ENCODE measurements around the gene C1QTNF6.

Gene C1QTNF6

DNA sequence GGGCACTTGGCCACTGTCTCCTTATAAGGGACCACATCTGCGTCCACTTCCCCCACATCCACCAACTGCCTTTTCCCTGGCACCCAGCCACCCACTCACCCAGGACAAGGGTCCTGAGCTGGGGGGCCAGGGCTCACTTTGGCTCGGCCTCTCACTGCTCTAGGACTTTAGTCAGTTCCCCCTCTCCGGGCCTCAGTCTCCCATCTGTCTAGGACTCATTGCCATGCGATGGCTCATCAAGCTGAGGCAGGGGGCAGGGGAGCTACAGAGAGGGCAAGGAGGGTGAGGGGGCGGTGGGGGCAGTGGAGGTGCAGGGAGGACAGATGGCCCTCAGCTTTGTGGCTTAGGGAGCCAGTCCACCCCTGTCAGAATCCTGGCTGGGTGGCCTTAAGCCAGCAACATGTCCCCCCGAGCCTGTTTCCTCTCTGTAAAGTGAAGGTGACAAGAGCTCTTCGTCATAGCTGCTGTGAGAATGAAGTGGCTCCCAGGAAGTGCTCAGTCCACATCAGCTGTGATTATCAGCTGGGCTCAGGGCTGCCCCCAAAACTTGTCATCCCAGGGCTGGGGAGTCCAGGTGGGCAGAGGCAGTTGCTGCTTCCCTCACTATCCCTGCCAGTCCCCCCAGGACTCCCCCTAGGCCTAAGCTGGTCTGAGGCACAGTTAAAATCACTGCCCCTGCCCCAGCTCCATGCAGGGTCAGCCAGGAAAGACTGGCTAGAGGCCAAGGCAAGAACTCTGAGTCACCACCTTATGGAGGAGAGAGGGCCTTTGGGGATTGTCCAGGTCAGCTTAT is 41.2 kb upstream of the C1QTNF6 start:
- Histone ChIP-seq H2BK120ac (ENCODE audit: low read depth, low read length) (peak overlapping the region; percentile 56), H3K23ac (ENCODE audit: low read length in 2 of 2) (no peak overlapping the region), H2AFZ (ENCODE audit: low read depth, low read length) (no peak overlapping the region), H2AK5ac (ENCODE audit: low read length, severe bottlenecking) (peak overlapping the region; percentile 14), H3K4me2 (ENCODE audit: low read length, poor library complexity, severe bottlenecking) (no peak overlapping the region), H3K4ac (ENCODE audit: low read depth in 1 of 2, low read length in 2 of 2) (peak overlapping the region; percentile 62 to 68), H3K4me1 (ENCODE audit: control insufficient read depth, insufficient read depth, low read depth, low read length) (peaks cover 40% of the 10 kb centered on the region), H3K4me3 (ENCODE audit: insufficient read depth in 1 of 2, low read depth in 1 of 2, low read length in 2 of 2) (no peak overlapping the region), H3K18ac (ENCODE audit: low read depth in 1 of 2, low read length in 2 of 2) (peak overlapping the region; percentile 81 to 97), H3K27me3 (ENCODE audit: control insufficient read depth in 1 of 2, insufficient read depth in 1 of 2, low read length in 2 of 2) (no peaks in the 10 kb centered on the region), H3K9ac (ENCODE audit: low read length) (peak overlapping the region; percentile 51), H3K9me3 (ENCODE audit: control insufficient read depth, low read length) (no peaks in the 10 kb centered on the region), H4K91ac (ENCODE audit: low read length) (peak overlapping the region; percentile 97), H3K79me1 (replicated peaks; ENCODE audit: low read length, poor library complexity, severe bottlenecking) (peaks cover 5% of the 10 kb centered on the region), H2BK5ac (ENCODE audit: low read depth, low read length, poor library complexity, severe bottlenecking) (no peak overlapping the region), H2BK12ac (ENCODE audit: low read length in 2 of 2) (peak overlapping the region; percentile 76 to 95), H4K8ac (ENCODE audit: low read length) (peak overlapping the region; percentile 78), H3K36me3 (ENCODE audit: control insufficient read depth in 1 of 2, insufficient read depth in 2 of 2, low read depth in 1 of 2, low read length in 2 of 2) (peaks cover 15 to 52% of the 10 kb centered on the region in 2 experiments), H3K14ac (ENCODE audit: low read length in 2 of 2) (peak overlapping the region in 1 of 2 experiments; percentile 49), H3K27ac (ENCODE audit: low read length, poor library complexity, severe bottlenecking) (peak overlapping the region; percentile 13), H2BK15ac (ENCODE audit: low read depth, poor library complexity, severe bottlenecking) (peak overlapping the region; percentile 95)
- peak; percentile 87 for DNase-seq
- WGBS = 51% methylated on average over 7 of the region's 7 CpGs

DNA sequence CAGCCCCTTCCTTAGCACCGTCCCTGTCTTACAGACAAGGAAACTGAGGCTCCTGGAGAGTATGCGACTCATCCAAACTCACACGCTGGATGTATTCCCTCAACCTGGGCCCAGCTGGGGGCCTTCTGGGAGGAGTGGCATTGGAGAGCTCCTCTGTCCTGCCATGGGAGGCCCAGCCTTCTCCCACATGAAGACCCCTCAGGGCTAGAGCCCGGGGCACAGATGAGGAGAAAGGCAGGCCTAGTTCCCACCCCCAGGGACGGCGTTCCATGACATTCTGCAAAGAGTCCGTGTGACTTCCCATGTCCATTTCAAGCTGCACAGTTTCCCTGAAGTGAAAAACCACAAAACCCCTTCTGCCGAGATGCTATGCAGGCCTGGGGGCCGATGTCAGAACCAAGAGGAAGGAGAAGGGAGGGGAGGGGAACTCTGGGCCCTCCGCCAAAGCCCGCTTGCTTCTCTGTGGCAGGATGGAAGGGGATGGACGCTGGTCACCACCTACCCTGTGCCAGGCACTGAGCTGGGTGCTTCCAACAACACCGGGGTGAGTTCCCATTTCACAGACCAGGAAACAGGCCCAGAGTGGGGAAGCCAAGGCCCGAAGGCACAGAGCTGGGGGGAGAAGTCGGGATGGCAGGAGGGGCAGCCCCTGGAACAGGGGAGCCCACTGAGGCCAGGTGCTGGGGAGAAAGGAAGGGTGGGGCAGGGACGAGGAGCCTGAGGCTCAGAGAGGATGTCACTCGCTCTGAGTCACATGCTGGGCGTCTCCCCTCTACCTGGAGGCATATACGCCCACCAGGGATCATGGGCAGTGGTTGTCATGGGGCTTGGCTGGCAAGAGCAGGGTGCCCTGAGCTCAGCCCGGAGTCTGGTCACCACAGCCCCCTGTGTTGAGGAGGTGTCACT is 40.3 kb upstream of the C1QTNF6 start:
- peak overlapping the region; percentile 97 for H4K91ac ChIP-seq (ENCODE audit: low read length)
- peak overlapping the region in 1 of 2 experiments; percentile 85 for H3K23ac ChIP-seq (ENCODE audit: low read length in 2 of 2)
- H2BK5ac ChIP-seq (ENCODE audit: low read depth, low read length, poor library complexity, severe bottlenecking) = no peak overlapping the region
- peak overlapping the region in 1 of 2 experiments; percentile 77 for H3K14ac ChIP-seq (ENCODE audit: low read length in 2 of 2)
- H3K27me3 ChIP-seq (ENCODE audit: control insufficient read depth in 1 of 2, insufficient read depth in 1 of 2, low read length in 2 of 2) = no peaks in the 10 kb centered on the region
- peaks cover 2% of the 10 kb centered on the region for H3K79me1 ChIP-seq (replicated peaks; ENCODE audit: low read length, poor library complexity, severe bottlenecking)
- peak overlapping the region; percentile 62 to 68 for H3K4ac ChIP-seq (ENCODE audit: low read depth in 1 of 2, low read length in 2 of 2)
- no peak overlapping the region for H3K4me2 ChIP-seq (ENCODE audit: low read length, poor library complexity, severe bottlenecking)
- H3K4me1 ChIP-seq (ENCODE audit: control insufficient read depth, insufficient read depth, low read depth, low read length) = peaks cover 36% of the 10 kb centered on the region
- H2BK12ac ChIP-seq (ENCODE audit: low read length in 2 of 2) = peak overlapping the region; percentile 76 to 95
- peak overlapping the region; percentile 75 for H2AK5ac ChIP-seq (ENCODE audit: low read length, severe bottlenecking)
- DNase-seq = peak; percentile 78
- no peak overlapping the region for H3K4me3 ChIP-seq (ENCODE audit: insufficient read depth in 1 of 2, low read depth in 1 of 2, low read length in 2 of 2)
- H2BK120ac ChIP-seq (ENCODE audit: low read depth, low read length) = peak overlapping the region; percentile 56
- H4K8ac ChIP-seq (ENCODE audit: low read length) = peak overlapping the region; percentile 78
- peak overlapping the region; percentile 81 to 97 for H3K18ac ChIP-seq (ENCODE audit: low read depth in 1 of 2, low read length in 2 of 2)
- H3K36me3 ChIP-seq (ENCODE audit: control insufficient read depth in 1 of 2, insufficient read depth in 2 of 2, low read depth in 1 of 2, low read length in 2 of 2) = peaks cover 15 to 49% of the 10 kb centered on the region in 2 experiments
- peak overlapping the region; percentile 95 for H2BK15ac ChIP-seq (ENCODE audit: low read depth, poor library complexity, severe bottlenecking)
- no peaks in the 10 kb centered on the region for H3K9me3 ChIP-seq (ENCODE audit: control insufficient read depth, low read length)
- 60% methylated on average over 20 of the region's 20 CpGs for WGBS
- H2AFZ ChIP-seq (ENCODE audit: low read depth, low read length) = no peak overlapping the region
- H3K27ac ChIP-seq (ENCODE audit: low read length, poor library complexity, severe bottlenecking) = peak overlapping the region; percentile 22
- no peak overlapping the region for H3K9ac ChIP-seq (ENCODE audit: low read length)

DNA sequence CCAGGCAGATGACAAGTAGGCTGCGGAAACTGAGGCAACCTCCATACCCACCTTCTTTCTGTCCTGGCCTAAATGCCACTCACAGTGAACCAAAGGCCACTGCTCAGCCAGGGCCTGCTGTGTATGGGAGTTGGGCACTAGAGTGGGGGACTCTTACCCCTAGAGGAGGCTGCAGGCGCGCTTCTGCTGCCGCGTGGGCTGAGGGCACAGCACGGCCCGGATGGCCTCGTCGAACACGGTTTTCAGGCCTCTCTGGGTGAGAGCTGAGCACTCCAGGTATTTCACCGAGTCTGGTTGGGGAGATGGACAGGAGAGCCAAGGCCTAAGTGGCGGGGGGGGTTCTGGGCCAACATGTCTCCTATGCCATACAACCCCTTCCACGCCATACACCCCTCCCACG is 38.5 kb upstream of the C1QTNF6 start:
- WGBS = 94% methylated on average over 7 of the region's 14 CpGs
- Histone ChIP-seq H3K4ac (ENCODE audit: low read depth in 1 of 2, low read length in 2 of 2) (no peak overlapping the region), H2AK5ac (ENCODE audit: low read length, severe bottlenecking) (no peak overlapping the region), H3K9ac (ENCODE audit: low read length) (no peak overlapping the region), H3K4me2 (ENCODE audit: low read length, poor library complexity, severe bottlenecking) (no peak overlapping the region), H3K27me3 (ENCODE audit: control insufficient read depth in 1 of 2, insufficient read depth in 1 of 2, low read length in 2 of 2) (peaks cover 0 to under 1% of the 10 kb centered on the region in 2 experiments), H2AFZ (ENCODE audit: low read depth, low read length) (no peak overlapping the region), H4K91ac (ENCODE audit: low read length) (no peak overlapping the region), H3K4me3 (ENCODE audit: insufficient read depth in 1 of 2, low read depth in 1 of 2, low read length in 2 of 2) (no peak overlapping the region), H3K27ac (ENCODE audit: low read length, poor library complexity, severe bottlenecking) (no peak overlapping the region), H3K23ac (ENCODE audit: low read length in 2 of 2) (no peak overlapping the region), H3K9me3 (ENCODE audit: control insufficient read depth, low read length) (no peaks in the 10 kb centered on the region), H4K8ac (ENCODE audit: low read length) (no peak overlapping the region), H2BK120ac (ENCODE audit: low read depth, low read length) (no peak overlapping the region), H2BK5ac (ENCODE audit: low read depth, low read length, poor library complexity, severe bottlenecking) (no peak overlapping the region), H2BK12ac (ENCODE audit: low read length in 2 of 2) (no peak overlapping the region), H2BK15ac (ENCODE audit: low read depth, poor library complexity, severe bottlenecking) (no peak overlapping the region), H3K4me1 (ENCODE audit: control insufficient read depth, insufficient read depth, low read depth, low read length) (peaks cover 36% of the 10 kb centered on the region), H3K18ac (ENCODE audit: low read depth in 1 of 2, low read length in 2 of 2) (no peak overlapping the region), H3K36me3 (ENCODE audit: control insufficient read depth in 1 of 2, insufficient read depth in 2 of 2, low read depth in 1 of 2, low read length in 2 of 2) (peaks cover 15 to 36% of the 10 kb centered on the region in 2 experiments), H3K14ac (ENCODE audit: low read length in 2 of 2) (no peak overlapping the region), H3K79me1 (replicated peaks; ENCODE audit: low read length, poor library complexity, severe bottlenecking) (peaks cover 2% of the 10 kb centered on the region)
- no peak for DNase-seq

DNA sequence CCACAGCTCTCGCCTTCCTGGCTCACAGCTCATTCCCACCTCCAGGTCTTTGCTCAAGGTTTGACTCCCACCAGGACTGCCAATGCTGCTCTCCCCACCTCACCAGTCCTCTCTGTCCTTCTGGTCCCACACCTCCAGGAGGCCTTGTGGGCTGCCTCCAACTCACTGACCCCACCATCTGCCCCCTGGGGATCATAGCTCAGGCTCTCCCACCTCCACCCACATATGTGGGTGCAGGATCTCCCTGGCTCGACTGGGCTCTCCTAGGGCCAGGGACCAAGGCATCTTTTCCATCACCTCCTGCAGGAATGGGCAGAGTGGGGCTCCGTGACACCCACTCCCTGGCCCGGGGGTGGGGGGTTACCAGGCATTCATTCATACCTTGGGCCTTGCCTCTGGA is 38.0 kb upstream of the C1QTNF6 start:
- Histone ChIP-seq H2BK120ac (ENCODE audit: low read depth, low read length) (no peak overlapping the region), H4K8ac (ENCODE audit: low read length) (no peak overlapping the region), H2BK12ac (ENCODE audit: low read length in 2 of 2) (no peak overlapping the region), H3K14ac (ENCODE audit: low read length in 2 of 2) (no peak overlapping the region), H3K36me3 (ENCODE audit: control insufficient read depth in 1 of 2, insufficient read depth in 2 of 2, low read depth in 1 of 2, low read length in 2 of 2) (peaks cover 15 to 32% of the 10 kb centered on the region in 2 experiments), H3K27ac (ENCODE audit: low read length, poor library complexity, severe bottlenecking) (no peak overlapping the region), H3K9me3 (ENCODE audit: control insufficient read depth, low read length) (no peaks in the 10 kb centered on the region), H3K18ac (ENCODE audit: low read depth in 1 of 2, low read length in 2 of 2) (no peak overlapping the region), H2BK15ac (ENCODE audit: low read depth, poor library complexity, severe bottlenecking) (no peak overlapping the region), H3K9ac (ENCODE audit: low read length) (no peak overlapping the region), H3K4me3 (ENCODE audit: insufficient read depth in 1 of 2, low read depth in 1 of 2, low read length in 2 of 2) (no peak overlapping the region), H3K4ac (ENCODE audit: low read depth in 1 of 2, low read length in 2 of 2) (no peak overlapping the region), H3K23ac (ENCODE audit: low read length in 2 of 2) (no peak overlapping the region), H3K27me3 (ENCODE audit: control insufficient read depth in 1 of 2, insufficient read depth in 1 of 2, low read length in 2 of 2) (peaks cover 0 to 4% of the 10 kb centered on the region in 2 experiments), H2AFZ (ENCODE audit: low read depth, low read length) (no peak overlapping the region), H2BK5ac (ENCODE audit: low read depth, low read length, poor library complexity, severe bottlenecking) (no peak overlapping the region), H2AK5ac (ENCODE audit: low read length, severe bottlenecking) (no peak overlapping the region), H4K91ac (ENCODE audit: low read length) (no peak overlapping the region), H3K4me1 (ENCODE audit: control insufficient read depth, insufficient read depth, low read depth, low read length) (peaks cover 34% of the 10 kb centered on the region), H3K4me2 (ENCODE audit: low read length, poor library complexity, severe bottlenecking) (no peak overlapping the region), H3K79me1 (replicated peaks; ENCODE audit: low read length, poor library complexity, severe bottlenecking) (peaks cover 2% of the 10 kb centered on the region)
- 100% methylated on average over 4 of the region's 4 CpGs for WGBS
- DNase-seq = no peak
